Measurements from ENCODE around the gene TRAF4. TPM values are rescaled to one million over a fixed set of nuclear protein-coding genes. Genes with fewer than 3 reads are reported as not detected.

The TRAF4 gene
- total and polyA plus RNA-seq, 9 of the 15 experiments (the other 6 are each of a cell fraction or from before 2014, with no cell fraction given), result 2.4 to 147 (median 72.4) TPM

GRCh38 chr17:28726627-28727491 lies 17.0 kb upstream of the TRAF4 start (continued):
- no peak for TF ChIP-seq ILK (tag; IDR thresholded peaks at IDR 0.05; ENCODE audit: borderline replicate concordance, low read depth)
- no peak for TF ChIP-seq ZNF140 (CRISPR knock-in tag; IDR thresholded peaks at IDR 0.05)
- TF ChIP-seq TARDBP (IDR thresholded peaks at IDR 0.05), result peak; percentile 91
- TF ChIP-seq LARP7 (IDR thresholded peaks at IDR 0.05), result no peak
- peak; percentile 42 for TF ChIP-seq POLR2AphosphoS5 (IDR thresholded peaks at IDR 0.05; ENCODE audit: control insufficient read depth, insufficient read depth, low read depth, low read length)
- TF ChIP-seq, protein P1, sequence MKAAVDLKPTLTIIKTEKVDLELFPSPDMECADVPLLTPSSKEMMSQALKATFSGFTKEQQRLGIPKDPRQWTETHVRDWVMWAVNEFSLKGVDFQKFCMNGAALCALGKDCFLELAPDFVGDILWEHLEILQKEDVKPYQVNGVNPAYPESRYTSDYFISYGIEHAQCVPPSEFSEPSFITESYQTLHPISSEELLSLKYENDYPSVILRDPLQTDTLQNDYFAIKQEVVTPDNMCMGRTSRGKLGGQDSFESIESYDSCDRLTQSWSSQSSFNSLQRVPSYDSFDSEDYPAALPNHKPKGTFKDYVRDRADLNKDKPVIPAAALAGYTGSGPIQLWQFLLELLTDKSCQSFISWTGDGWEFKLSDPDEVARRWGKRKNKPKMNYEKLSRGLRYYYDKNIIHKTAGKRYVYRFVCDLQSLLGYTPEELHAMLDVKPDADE (conservative IDR thresholded peaks at IDR 0.05; ENCODE audit: control insufficient read depth, low read depth, low read length), result peak; percentile 25
- TF ChIP-seq MYC (IDR thresholded peaks at IDR 0.05; ENCODE audit: low read depth, low read length), result peak; percentile 94
- TF ChIP-seq MYC (CRISPR knock-in tag; IDR thresholded peaks at IDR 0.05; ENCODE audit: borderline replicate concordance, low read depth), result no peak
- TF ChIP-seq CTBP1 (IDR thresholded peaks at IDR 0.05; ENCODE audit: borderline replicate concordance), result peak; percentile 86; the same call in 1 of the 2 replicates
- TF ChIP-seq EHMT2 (IDR thresholded peaks at IDR 0.05), result no peak
- peak; percentile 80; the same call in 1 of the 2 replicates for TF ChIP-seq CBX5 (IDR thresholded peaks at IDR 0.05; ENCODE audit: borderline replicate concordance, low read depth)
- no peak for TF ChIP-seq ESRRB (CRISPR knock-in tag; IDR thresholded peaks at IDR 0.05; ENCODE audit: borderline replicate concordance)
- TF ChIP-seq PML (IDR thresholded peaks at IDR 0.05; ENCODE audit: low read length), result 0 out of 2 replicates have a peak, but pooled peaks have one; percentile 52
- no peak for TF ChIP-seq EZH2 (IDR thresholded peaks at IDR 0.05; ENCODE audit: borderline replicate concordance, low read depth, low read length)
- TF ChIP-seq, protein P2, sequence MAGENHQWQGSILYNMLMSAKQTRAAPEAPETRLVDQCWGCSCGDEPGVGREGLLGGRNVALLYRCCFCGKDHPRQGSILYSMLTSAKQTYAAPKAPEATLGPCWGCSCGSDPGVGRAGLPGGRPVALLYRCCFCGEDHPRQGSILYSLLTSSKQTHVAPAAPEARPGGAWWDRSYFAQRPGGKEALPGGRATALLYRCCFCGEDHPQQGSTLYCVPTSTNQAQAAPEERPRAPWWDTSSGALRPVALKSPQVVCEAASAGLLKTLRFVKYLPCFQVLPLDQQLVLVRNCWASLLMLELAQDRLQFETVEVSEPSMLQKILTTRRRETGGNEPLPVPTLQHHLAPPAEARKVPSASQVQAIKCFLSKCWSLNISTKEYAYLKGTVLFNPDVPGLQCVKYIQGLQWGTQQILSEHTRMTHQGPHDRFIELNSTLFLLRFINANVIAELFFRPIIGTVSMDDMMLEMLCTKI (IDR thresholded peaks at IDR 0.05; ENCODE audit: partially characterized antibody), result no peak
- TF ChIP-seq, protein P3, sequence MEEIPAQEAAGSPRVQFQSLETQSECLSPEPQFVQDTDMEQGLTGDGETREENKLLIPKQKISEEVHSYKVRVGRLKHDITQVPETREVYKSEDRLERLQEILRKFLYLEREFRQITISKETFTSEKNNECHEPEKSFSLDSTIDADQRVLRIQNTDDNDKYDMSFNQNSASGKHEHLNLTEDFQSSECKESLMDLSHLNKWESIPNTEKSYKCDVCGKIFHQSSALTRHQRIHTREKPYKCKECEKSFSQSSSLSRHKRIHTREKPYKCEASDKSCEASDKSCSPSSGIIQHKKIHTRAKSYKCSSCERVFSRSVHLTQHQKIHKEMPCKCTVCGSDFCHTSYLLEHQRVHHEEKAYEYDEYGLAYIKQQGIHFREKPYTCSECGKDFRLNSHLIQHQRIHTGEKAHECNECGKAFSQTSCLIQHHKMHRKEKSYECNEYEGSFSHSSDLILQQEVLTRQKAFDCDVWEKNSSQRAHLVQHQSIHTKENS (CRISPR knock-in tag; IDR thresholded peaks at IDR 0.05), result no peak
- no peak for TF ChIP-seq ZNF280B (CRISPR knock-in tag; IDR thresholded peaks at IDR 0.05)
- no peak for TF ChIP-seq THRAP3 (IDR thresholded peaks at IDR 0.05; ENCODE audit: borderline replicate concordance)
- no peak for TF ChIP-seq ILF3 (IDR thresholded peaks at IDR 0.05; ENCODE audit: borderline replicate concordance)
- 0 out of 2 replicates have a peak, but pooled peaks have one; percentile 7 for TF ChIP-seq ZNF282 (CRISPR knock-in tag; IDR thresholded peaks at IDR 0.05)
- TF ChIP-seq ELF2 (CRISPR knock-in tag; IDR thresholded peaks at IDR 0.05), result no peak
- TF ChIP-seq ZNF197 (CRISPR knock-in tag; IDR thresholded peaks at IDR 0.05; ENCODE audit: low read depth), result no peak

Data from K562 (cell line).